ENCODE results near the gene NETO2. TPM values are rescaled to one million over a fixed set of nuclear protein-coding genes. Genes with fewer than 3 reads are reported as not detected.

The NETO2 gene
- total and polyA plus RNA-seq, 2 donors (not counting 3 experiments of a cell fraction or from before 2014, with no cell fraction given), result 18.4 to 24.8 TPM

DNA sequence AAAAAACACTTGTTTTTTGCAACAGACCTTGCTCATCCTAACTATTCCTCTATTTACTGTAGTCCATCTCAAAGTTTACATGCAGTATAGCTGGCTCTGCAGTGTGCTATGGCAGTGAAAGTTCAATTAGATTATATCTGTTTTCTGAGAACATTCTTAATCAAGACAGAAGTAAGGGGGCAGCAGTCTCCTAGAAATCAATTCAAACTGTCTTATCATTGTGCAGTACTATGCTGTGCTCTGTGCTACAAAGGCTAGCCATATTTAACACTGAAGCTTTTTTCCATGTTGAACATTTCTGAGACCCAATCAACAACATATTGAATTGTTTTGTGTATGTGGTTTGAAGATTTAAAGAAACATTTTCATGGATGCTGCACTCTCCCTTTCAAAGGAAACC, 11.4 kb downstream of the NETO2 start:
- TF ChIP-seq GATA2 (IDR thresholded peaks at IDR 0.05; ENCODE audit: insufficient read depth, insufficient read length, low read depth, low read length) (no peak), POLR2A (IDR thresholded peaks at IDR 0.05; ENCODE audit: low read depth, low read length) (no peak), EZH2 (IDR thresholded peaks at IDR 0.05; ENCODE audit: borderline replicate concordance, low read depth, low read length, severe bottlenecking) (no peak), MYC (IDR thresholded peaks at IDR 0.05; ENCODE audit: low read depth, low read length) (no peak), JUN (IDR thresholded peaks at IDR 0.05; ENCODE audit: borderline replicate concordance, insufficient read depth, insufficient read length, low read depth) (no peak)
- TF ChIP-seq, protein P1, sequence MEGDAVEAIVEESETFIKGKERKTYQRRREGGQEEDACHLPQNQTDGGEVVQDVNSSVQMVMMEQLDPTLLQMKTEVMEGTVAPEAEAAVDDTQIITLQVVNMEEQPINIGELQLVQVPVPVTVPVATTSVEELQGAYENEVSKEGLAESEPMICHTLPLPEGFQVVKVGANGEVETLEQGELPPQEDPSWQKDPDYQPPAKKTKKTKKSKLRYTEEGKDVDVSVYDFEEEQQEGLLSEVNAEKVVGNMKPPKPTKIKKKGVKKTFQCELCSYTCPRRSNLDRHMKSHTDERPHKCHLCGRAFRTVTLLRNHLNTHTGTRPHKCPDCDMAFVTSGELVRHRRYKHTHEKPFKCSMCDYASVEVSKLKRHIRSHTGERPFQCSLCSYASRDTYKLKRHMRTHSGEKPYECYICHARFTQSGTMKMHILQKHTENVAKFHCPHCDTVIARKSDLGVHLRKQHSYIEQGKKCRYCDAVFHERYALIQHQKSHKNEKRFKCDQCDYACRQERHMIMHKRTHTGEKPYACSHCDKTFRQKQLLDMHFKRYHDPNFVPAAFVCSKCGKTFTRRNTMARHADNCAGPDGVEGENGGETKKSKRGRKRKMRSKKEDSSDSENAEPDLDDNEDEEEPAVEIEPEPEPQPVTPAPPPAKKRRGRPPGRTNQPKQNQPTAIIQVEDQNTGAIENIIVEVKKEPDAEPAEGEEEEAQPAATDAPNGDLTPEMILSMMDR (IDR thresholded peaks at IDR 0.05; ENCODE audit: extremely low read depth in 1 of 2, insufficient read depth in 1 of 2, low read depth in 1 of 2, low read length in 2 of 2), result no peak
- TF ChIP-seq, protein P2, sequence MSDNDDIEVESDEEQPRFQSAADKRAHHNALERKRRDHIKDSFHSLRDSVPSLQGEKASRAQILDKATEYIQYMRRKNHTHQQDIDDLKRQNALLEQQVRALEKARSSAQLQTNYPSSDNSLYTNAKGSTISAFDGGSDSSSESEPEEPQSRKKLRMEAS (IDR thresholded peaks at IDR 0.05; ENCODE audit: insufficient read depth, insufficient read length), result no peak
- peaks cover 25% of the 10 kb centered on the region for H3K4me1 ChIP-seq (ENCODE audit: control insufficient read depth, extremely low read depth, insufficient read depth, low read length)
- no peaks in the 10 kb centered on the region for H3K27me3 ChIP-seq (ENCODE audit: control insufficient read depth in 2 of 2, insufficient read depth in 2 of 2, low read length in 2 of 2)
- no peaks in the 10 kb centered on the region for H3K9me1 ChIP-seq (replicated peaks; ENCODE audit: control insufficient read depth, extremely low read depth, insufficient read depth, low read length)
- no TSS peak for BruUV-seq (replicated peaks)
- no peaks in the 10 kb centered on the region for H4K20me1 ChIP-seq (replicated peaks; ENCODE audit: control insufficient read depth, extremely low read depth, insufficient read depth, low read length)
- DNase-seq (ENCODE audit: low read depth, low spot score) (peak; percentile 54), FAIRE-seq (no peak)
- intact Hi-C loops (cut with micrococcal nuclease), result no loop called here
- H3K79me2 ChIP-seq (ENCODE audit: control insufficient read depth, insufficient read depth, low read length), result peaks cover 17% of the 10 kb centered on the region
- H3K4me3 ChIP-seq (replicated peaks in 1 of 3; ENCODE audit: insufficient read depth in 1 of 3, low read depth in 1 of 3, low read length in 3 of 3), result no peak overlapping the region
- no peak overlapping the region for H3K27ac ChIP-seq (ENCODE audit: insufficient read depth, low read depth, low read length)
- H3K9ac ChIP-seq (replicated peaks; ENCODE audit: extremely low read depth, insufficient read depth, low read length), result no peak overlapping the region
- H3K9me3 ChIP-seq (replicated peaks; ENCODE audit: control insufficient read depth, insufficient read depth, low read length), result no peaks in the 10 kb centered on the region
- CTCF ChIA-PET, result interaction anchor here (1.4 to 4.9 kb wide), 6 partner anchors 11 to 1032 kb away, joined by 3 to 75 read pairs (median 5); partner anchors contain the start of gene NETO2
- no peak overlapping the region for H3K4me2 ChIP-seq (ENCODE audit: insufficient read depth, low read length)
- POLR2A ChIA-PET, result no interaction called here
- H2AFZ ChIP-seq (ENCODE audit: low read depth, low read length), result no peak overlapping the region
- H3K36me3 ChIP-seq (ENCODE audit: control insufficient read depth in 2 of 2, extremely low read depth in 1 of 2, insufficient read depth in 2 of 2, low read length in 2 of 2), result no peaks in the 10 kb centered on the region
- dilution Hi-C loops (cut with MboI; ENCODE audit: extremely low pct_ligation_motif_present, low sequenced_read_pairs), result no loop called here

Data from endothelial cell of umbilical vein (primary cell).